Right ventricle myocardium inferior (tissue), 1 donor: ENCODE data around the gene FCN1. TPM values are rescaled to one million over a fixed set of nuclear protein-coding genes. Genes with fewer than 3 reads are reported as not detected.
A peak's percentile ranks its signal among the peaks of the same experiment; 100 is the strongest.

Source experiments
- ATAC-seq: fragments of 200-7000 bp; cut with Tn5 transposase; one replicate; pipeline ENCODE4 v1.9.1; 2020; ENCODE audit warnings: mild to moderate bottlenecking, moderate library complexity
- DNase-seq: peaks from one replicate; pipeline ENCODE4 v3.0.0; 2021; ENCODE audit errors: missing footprints
- intact Hi-C: fragments of 100-400 bp; cut with DNase I; formaldehyde crosslinking; loops from one replicate; pipeline ENCODE4 v1.11.0; 2022
- total RNA-seq: library from RNA; stranded (reverse); fragmentation: NEBNext Ultra II Directional; extraction: Animal tissue kit (Norgen Biotek cat#: 25700); gene quantifications from one replicate; pipeline ENCODE4 v1.2.1, GENCODE V29; 2021
- donor health status: DM: no; HTN: yes; CAD: no; lungs with severe emphysema.

FCN1 gene
- total RNA-seq, 1 donor from 2014 or later: 5.7 TPM

- DNase-seq (peak; percentile 34), ATAC-seq (no peak)
- intact Hi-C loops: no loop called here
These were observed 22.1 kb upstream of the FCN1 start for GRCh38 chr9:134939836-134940235.

DNA sequence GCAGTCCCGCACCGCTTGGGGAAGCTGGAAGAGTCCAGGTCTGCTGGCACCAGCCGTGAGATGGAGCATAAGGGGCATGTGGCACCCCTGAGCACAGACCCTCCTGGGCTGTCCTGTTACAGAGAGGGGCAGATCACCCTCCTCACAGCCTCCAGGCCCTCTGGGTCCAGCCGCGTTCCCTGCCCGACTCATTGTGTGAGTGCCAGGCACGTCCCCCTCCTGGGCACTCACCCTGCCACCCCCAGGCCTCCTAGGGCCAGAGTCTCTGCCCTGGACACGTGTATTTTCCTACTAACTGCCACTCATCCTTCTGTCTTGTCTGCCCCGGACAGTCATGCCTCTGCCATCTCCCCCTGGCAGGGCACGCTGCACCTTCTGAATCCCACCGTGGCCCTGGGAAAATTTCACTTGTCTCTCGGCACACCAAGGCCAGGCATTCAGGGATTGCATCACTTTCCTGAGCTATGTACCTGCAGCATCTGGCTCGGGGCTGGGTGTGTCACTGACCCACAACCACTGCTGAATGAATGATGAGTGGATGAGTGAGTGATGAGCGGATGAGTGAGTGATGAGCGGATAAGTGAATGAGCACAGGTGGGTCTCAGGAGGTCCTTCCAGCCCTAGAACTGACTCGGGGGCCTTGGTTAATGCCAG lies 21.5 kb upstream of the FCN1 start:
- ATAC-seq: no peak
- peak; percentile 34 for DNase-seq
- intact Hi-C loops: no loop called here

DNA sequence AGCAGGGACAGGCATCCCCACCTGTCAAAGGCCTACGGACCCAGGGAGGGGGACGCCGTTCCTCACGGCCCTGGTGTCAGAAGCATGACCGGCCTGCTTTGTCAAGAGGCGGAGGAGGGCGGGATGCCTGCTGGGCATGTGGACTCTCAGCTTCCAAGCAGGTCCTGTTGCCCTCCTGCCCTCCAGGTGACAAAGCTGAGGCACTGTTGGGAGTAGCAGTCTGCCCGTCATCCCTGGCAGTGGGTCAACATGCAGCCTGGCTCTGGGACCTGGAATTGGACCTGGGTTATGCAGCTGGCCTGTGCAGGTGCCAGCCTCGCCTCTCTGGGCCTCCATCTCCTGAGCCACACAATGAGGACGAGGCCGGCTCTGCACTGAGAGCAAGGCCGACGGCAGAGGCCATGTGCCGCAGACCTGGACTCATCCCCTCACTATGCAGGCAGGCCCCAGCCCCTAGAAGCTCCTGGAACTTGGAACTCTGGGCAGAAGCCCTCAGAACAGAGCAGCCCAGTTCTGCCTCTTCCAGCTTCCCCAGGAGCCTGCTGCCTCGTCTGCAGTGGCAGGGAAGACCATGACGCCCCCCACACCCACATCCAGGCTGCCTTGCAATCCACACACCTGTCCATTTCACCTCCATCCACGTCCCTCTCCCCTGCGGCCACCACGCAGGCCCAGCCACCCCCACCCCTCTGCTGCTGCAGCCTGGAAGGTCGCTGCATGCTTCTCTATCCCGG lies 20.8 kb upstream of the FCN1 start:
- ATAC-seq: no peak

DNA sequence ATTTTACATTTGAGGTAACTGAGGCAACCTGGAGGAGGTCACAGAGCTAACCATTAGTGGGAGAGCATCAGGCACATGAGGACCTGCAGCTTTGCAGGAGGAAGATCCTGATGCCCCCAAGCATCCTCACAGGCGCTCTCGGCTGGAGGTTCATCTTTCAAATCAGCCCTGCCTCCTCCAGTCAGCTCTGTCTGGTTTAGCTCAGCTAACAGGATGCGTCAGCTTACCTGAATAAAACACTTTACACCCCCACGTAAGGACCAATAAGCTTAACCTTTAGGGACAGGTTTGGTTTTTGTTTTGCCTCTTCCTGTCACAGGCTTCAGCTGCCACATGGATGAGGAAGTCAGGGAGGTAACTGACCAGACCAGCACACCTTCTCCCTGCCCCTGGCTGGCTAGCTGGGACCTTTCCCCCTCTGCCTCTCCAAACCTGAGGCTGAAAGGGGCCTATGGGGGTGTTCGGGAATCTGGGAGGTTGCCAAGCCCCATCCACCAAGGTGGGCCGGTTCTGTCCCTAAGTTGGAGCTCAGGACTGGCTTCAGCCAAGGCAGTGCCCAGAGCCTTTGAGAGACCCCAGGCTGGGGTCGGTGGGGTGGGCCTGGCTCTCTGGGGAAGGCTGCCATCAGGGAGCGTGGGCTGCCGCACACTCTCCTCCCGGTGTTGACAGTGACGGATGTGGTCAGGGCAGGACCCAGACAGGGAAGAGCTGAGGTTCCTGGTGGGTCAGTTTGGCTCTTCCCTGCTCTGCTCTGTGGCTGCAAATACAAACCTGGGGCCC lies 20.0 kb upstream of the FCN1 start:
- ATAC-seq (no peak), DNase-seq (peak; percentile 42)
- intact Hi-C loops: no loop called here

More for the DNA sequence above, 20.8 kb upstream of the FCN1 start:
- peak; percentile 65 for DNase-seq
- intact Hi-C loops: no loop called here

DNA sequence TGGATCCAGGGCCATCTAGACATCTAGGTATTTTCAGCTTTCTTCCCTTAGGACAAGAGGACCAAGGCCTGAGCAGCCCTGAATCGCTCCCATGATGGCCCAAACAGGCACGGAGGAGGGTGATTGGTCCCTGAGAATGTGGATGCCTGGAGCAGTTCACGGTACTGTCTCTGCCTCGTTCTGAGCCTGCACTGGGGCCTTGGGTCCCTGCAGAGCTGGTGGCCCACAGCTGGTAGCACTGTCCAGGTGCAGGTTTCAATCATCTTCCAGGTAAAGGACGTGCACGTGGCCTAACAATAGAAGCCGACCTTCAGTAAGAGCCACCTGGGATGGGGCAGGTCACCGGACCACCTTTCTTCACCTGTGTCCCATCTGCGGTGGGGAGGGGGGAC lies 19.4 kb upstream of the FCN1 start:
- no peak for ATAC-seq
- intact Hi-C loops: no loop called here

DNA sequence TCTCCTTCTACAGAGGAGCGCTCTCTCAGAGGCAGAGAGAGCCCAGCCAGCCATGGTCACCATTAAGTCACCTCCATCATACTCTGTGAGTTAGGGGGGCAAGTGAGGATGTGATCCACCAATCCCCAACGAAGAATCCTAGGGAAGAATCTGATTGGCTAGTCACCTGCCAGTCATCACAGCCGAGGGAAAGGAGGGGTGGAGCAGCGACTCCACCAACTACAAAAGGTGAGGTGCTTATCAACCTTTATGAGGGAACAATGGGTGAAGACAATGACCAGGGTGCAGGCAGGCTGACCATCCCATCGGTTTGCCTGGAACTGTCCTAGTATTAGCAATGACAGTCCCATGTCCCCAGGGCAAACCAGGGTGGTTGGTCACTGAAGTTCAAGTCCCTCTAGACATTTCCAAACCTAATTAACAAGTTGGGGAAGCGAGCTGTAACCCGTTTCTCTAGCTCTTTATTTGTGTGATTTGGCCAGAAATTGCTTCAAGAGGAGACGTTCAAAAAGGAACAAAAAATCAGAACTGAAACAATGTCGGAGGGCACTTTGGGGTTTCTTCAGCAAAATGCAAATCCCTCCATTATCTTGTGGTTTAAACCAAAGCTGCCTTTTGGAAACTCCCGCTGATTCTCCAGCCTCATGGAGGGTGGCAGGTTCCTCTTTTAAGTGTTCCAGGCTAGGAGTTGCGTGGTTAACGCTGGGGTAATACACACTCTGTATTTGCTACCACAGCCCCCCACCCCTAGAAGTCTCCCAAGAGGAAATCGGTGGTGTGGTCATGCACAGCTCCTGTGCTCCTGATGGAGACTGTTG lies 18.8 kb upstream of the FCN1 start:
- intact Hi-C loops: no loop called here
- DNase-seq: peak; percentile 39
- peak; percentile 50 for ATAC-seq

More for the DNA sequence above, 19.4 kb upstream of the FCN1 start:
- DNase-seq: peak; percentile 33

DNA sequence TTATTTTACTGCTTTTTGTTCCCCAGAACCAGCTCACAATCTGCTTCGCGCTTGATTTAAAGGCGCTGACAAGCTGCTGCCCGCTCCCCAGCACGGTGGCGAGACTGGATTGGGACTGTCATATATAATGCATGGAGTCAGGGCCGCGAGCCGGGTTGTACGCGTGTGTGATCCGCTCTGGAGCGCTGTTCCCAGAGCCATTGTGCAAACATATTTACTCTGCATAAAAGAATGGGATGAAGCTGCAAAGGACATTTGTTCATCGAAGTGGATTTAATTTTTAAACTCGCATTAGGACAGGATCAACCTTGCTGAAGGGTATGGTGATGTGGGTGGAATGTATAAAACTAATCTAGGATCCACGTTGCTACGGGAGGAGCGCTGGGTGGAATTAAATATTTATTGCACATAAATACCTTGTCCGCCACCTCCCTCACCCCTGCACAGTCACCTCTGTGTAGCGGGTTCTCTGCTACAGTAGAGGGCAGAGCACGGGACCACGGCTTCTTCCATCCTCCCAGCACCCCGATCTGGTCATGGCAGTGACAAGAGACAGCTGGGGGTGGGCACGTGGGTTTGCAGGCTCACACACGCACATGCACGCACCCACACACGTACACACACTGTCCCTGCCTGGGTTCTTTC lies 18.1 kb upstream of the FCN1 start:
- peak; percentile 50 for DNase-seq

GRCh38 chr9:134935056-134935640 lies 17.4 kb upstream of the FCN1 start:
- intact Hi-C loops: no loop called here
- DNase-seq: peak; percentile 39
- ATAC-seq: no peak

More for the DNA sequence above, 18.1 kb upstream of the FCN1 start:
- ATAC-seq: no peak
- intact Hi-C loops: no loop called here

GRCh38 chr9:134933076-134933659 lies 15.5 kb upstream of the FCN1 start:
- intact Hi-C loops: no loop called here
- ATAC-seq (peak; percentile 35), DNase-seq (peak; percentile 60)

DNA sequence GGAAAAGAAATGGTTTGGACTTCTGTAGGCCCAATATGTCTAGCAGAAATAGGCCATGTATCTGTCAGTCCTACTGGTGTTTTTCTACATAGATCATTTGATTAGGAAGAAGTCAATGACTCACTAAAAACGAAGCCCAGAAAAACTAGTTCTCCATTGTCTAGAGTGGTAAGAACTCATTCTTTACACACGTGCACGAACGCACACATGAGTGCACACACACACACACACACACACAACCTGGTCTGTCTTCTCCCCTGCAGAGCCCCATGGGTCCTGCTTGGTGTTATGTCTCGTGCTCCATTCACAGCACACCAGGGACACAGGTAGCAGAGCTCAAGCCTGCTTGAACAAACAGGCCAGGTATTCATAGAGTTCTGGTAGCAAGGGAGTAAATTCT lies 14.9 kb upstream of the FCN1 start:
- intact Hi-C loops: no loop called here
- peak; percentile 27 for DNase-seq
- ATAC-seq: no peak

DNA sequence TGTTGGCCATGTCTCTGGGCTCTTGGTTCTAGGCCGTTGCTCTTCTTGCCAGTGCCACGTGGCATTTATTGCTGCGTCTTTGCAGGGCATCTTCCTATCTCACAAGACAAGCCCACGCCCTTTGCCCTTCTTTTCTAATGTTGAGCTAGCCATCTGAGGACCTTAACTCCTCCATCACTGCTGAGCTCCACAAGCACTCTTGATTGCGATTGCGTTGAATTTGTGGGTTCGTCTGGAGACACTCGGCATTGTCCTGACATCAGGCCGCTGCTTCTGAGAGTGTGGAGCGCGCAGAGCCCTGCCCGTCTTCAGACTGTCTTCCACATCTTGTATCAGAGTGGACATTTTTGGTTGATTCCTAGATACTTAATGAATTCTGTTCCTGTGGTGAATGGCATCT lies 14.5 kb upstream of the FCN1 start:
- intact Hi-C loops: no loop called here
- DNase-seq (no peak), ATAC-seq (no peak)

DNA sequence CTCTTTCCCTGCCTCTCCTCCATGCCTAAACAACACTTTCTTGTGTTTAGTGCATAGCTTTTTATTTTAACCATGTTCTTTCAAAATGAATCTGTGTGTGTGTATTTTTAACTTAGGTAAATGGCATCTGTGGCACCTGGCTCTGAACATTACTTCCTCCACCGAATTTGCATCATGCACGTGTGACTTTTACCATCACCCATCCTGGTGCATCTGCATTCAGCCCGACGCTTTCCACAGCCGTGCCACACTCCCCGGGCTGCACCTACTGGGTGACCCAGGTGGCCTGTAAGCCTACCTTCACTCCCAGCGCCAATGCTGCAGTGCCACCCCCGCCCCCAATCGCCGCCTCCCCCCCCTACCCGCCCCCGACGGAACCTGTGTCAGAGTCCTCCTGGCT lies 12.7 kb upstream of the FCN1 start:
- no peak for DNase-seq
- intact Hi-C loops: no loop called here
- ATAC-seq: no peak

DNA sequence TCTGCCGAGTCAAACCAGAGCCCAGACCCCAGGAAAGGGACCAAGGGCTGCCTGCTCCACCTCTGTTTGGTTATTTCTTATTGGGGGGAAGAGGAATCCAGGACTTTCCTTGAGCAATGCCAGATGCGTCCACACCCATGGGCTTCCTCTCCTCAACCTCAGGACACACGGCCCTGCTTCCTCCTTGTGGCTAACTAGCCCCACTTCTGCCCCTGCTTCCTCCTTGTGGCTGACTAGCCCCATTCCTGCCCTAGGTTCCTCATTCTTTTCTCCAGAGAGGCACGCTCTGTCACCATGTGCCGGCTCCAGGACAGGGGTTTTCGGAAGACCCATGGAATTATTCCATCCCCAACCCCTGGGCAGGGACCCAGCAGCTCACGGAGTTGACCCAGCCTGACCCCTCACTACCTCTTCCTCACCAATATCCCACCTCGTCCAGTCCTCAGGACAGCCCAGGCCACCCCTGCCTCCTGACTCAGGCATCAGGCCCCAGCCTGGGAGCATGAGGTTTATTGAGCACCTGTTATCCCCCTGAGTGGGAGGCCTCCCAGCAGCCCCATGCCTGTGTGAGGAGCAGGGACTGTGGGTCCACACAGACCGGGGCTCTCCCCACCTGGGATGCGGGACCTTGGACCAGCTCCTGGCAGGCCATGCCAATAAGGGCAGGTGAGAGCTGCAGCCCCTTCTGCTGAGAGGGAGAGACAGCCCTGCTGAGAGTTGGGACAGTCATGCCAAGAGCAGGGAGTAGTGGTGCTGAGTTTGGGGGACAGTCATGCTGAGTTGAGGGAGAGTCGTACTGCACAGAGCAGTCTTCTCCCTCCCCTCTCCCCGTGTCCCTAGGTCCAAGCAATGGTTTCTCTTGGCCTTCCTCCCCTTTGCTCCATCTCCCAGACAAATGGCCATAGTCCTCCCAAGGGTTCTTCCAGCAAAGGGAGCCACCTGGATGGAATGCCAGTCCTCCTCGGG lies 11.8 kb upstream of the FCN1 start:
- ATAC-seq (peak; percentile 78), DNase-seq (peak; percentile 88)
- intact Hi-C loops: no loop called here

DNA sequence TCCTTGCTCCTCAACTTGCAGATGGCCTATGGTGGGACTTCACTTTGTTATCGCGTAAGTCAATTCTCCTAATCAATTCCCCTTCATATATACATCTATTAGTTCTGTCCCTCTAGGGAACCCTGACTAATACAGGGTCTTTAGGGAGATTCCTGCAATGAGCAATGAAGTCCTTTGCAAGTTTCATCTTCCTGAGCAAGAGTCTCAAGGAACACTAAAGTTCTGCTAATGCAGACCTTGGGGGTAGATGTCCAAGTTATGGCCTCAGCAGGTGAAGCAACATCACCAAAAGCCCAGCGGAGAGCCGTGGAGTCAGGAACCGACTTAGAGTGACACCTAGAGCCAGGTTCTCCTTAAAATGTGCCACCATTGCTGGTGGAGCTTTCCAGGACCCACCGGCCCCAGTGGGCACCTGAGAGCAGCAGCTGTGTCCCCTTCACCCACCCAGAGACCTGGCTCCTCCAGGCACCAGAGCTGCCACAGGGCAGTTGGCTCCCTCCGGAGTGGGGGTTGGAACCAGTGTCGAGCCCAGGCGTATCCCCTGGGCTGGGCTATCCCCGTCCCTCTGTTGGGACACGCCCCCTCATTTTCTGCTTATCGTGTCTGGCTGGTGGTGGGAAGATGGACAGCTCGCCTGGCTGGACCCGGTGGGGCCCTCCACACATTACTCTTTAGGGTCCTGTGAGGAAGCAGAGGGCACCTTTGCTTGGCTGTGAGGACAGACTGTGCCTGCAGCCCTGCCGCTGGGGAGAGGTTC lies 10.9 kb upstream of the FCN1 start:
- intact Hi-C loops: no loop called here
- DNase-seq (no peak), ATAC-seq (peak; percentile 64)

DNA sequence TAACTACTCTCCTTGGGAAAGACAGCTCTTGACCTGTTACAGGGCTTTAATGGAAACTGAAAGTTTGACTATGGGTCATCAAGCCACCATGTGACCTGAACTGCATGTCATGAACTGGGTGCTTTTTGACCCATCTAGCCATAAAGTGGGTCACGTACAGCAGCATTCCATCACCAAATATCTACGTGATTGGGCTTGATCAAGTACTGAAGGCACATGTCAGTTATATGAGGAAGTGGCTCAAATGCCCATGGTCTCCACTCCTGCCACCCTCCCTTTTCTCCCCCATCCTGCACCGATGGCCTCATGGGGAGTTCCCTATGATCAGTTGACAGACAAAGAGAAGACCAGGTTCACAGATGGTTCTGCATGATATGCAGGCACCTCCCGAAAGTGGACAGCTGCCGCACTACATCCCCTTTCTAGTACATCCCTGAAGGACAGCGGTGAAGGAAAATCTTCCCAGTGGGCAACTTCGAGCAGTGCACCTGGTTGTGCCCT lies 7.3 kb upstream of the FCN1 start:
- intact Hi-C loops: no loop called here
- ATAC-seq: no peak

GRCh38 chr9:134923466-134923865 lies 5.8 kb upstream of the FCN1 start:
- ATAC-seq (peak; percentile 42), DNase-seq (no peak)
- intact Hi-C loops: no loop called here

More for the DNA sequence above, 7.3 kb upstream of the FCN1 start:
- DNase-seq: no peak
